GM15510 (cell line): ENCODE measurements around the gene OR2F2.

Source experiments
- POLR2A ChIP-seq: IDR thresholded peaks from 3 replicates; pipeline ENCODE4 v1.6.1; 2011; ENCODE audit warnings: borderline replicate concordance; ENCODE audit not compliant: insufficient read length; ENCODE audit errors: extremely low read depth

The OR2F2 gene

DNA sequence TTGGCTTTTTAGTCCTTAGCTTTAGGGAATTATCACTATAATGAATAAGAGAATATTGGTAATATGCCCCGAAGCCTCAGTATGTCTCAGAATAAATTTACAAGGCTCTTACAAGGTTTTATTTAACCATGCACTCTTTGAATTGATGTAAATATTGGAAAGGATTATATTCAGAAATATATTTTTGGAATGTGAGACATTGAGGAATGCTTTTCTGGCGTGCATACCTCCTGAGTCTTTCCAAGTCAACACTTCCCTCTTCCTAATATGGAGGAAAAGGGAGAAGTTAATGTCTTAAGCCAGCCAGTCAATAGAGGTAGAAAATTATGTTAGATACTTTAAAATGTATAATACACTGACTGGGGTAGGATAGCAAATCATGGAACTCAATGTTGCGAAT lies 18.4 kb downstream of the OR2F2 start:
- no peak for TF ChIP-seq POLR2A

DNA sequence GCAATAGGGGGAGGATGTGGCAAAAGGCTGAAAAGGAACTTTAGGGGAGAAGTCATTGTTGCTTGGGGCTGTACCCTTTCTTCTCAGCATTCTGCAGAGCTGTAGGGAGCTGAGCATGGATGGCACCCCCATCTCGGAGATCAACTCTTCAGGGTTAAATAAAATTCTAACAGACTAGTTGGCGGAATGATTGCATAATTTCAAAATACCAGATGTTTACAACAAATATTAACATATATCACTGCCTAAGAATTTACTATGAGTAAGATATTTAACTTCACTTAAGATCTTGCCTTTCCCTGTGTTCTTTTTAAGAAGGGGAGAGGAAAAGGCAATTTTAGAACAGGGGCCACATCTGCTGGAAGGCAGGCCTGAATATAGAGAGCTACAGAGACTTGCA lies 19.1 kb downstream of the OR2F2 start:
- no peak for TF ChIP-seq POLR2A

GRCh38 chr7:143954544-143954943 lies 19.5 kb downstream of the OR2F2 start, which contains the start of gene OR2F1:
OR2F1 (plus strand) TSS chr7:143954844; CDS start chr7:143959971, 5,127 bp downstream.
- no peak for TF ChIP-seq POLR2A

- TF ChIP-seq POLR2A: no peak
Measured at GRCh38 chr7:143958781-143959180, 23.7 kb downstream of the OR2F2 start.

- TF ChIP-seq POLR2A: no peak
Measured at GRCh38 chr7:143960813-143961610, 26.0 kb downstream of the OR2F2 start.

DNA sequence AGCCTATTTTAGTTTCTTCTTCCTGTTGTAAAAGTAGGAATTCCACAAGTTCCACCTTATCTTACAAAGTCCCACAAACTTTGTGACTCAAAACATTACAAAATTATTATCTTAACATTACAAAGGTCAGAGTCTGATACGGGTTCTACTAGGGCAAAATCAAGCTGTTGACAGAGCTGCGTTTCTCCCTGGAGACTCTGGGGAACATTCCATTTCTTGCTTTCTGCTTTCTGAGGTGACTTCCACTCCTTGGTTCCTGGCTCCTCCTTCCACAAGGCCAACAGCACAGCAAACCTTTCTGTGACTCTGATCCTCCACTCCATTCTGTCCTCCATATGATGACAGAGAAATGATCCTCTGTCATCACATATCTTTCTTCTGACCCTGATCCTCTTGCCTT lies 30.2 kb downstream of the OR2F2 start:
- TF ChIP-seq POLR2A: no peak

DNA sequence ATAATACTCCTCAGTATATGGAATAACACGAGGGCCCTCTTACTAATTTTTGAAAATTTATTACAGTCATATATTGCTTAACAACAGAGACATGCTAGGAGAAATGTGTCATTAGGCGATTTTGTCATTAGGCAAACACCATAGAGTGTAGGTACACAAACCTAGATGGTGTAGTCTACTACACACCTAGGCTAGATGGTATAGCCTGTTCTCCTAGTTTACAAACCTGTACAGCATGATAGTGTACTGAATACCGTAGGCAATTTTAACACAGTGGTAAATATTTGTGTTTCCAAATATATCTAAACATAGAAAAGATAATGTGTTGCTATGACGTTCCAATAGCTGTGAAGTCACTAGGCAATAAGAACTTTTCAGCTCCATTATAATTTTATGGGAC lies 32.4 kb downstream of the OR2F2 start:
- no peak for TF ChIP-seq POLR2A

- no peak for TF ChIP-seq POLR2A
Measured at GRCh38 chr7:143973870-143974416, 38.9 kb downstream of the OR2F2 start.

DNA sequence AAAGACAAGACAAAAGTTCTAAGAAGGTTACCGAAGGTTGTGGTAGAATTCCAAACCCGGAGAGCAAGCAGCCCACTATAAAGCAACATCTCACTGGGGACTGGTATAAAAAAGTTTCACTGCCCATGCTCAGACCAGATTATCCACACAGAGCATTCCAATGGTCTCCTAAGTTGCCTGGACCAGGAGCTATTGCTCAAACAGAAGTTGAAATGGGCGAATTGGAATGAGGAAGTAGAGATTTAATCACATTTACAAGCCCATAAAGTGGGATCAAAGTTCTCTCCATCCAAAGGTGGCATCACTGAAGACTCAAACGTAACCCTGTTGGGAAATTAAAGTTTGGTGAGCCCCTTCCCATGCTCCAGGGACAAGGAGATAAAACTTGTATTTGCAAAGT lies 39.4 kb downstream of the OR2F2 start:
- TF ChIP-seq POLR2A: no peak

GRCh38 chr7:143975617-143976016 lies 40.6 kb downstream of the OR2F2 start:
- no peak for TF ChIP-seq POLR2A

DNA sequence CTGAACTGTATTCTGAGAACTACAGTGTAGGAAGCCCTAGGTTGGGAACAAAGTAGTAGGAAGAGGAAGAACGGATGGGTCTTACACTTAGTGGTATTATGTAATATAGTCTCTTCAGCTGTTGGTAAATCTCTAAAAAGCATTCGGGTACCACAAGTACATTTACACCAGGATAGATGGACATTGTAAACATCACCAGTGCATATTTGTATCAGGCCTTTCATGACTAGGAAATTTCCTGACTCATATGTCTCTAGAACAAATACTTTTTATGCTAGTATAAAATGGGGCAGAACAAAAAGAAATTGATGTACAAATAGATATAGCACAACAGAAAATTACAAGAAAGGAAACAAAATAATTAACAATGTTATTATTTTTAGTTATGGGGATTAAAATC lies 43.6 kb downstream of the OR2F2 start:
- no peak for TF ChIP-seq POLR2A

GRCh38 chr7:143979359-143979758 lies 44.3 kb downstream of the OR2F2 start:
- no peak for TF ChIP-seq POLR2A

DNA sequence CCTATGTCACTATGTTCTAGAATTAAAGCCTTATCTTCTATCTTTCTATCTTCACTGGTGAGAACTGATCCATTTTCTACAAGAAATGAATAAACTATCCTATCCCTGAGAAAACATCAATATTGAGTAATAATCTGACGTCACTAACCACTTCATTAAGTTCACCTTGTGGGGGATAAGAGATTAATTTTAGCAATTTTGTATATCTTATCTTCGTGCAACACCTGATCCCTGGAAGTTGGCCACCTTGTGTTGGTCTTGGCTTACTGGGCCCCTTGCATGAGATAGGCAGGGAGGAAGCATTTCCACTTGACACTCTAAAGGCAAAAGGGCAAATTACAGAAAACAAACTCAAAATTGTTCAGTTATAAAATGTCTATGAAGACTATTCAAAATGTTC lies 45.0 kb downstream of the OR2F2 start:
- TF ChIP-seq POLR2A: no peak

DNA sequence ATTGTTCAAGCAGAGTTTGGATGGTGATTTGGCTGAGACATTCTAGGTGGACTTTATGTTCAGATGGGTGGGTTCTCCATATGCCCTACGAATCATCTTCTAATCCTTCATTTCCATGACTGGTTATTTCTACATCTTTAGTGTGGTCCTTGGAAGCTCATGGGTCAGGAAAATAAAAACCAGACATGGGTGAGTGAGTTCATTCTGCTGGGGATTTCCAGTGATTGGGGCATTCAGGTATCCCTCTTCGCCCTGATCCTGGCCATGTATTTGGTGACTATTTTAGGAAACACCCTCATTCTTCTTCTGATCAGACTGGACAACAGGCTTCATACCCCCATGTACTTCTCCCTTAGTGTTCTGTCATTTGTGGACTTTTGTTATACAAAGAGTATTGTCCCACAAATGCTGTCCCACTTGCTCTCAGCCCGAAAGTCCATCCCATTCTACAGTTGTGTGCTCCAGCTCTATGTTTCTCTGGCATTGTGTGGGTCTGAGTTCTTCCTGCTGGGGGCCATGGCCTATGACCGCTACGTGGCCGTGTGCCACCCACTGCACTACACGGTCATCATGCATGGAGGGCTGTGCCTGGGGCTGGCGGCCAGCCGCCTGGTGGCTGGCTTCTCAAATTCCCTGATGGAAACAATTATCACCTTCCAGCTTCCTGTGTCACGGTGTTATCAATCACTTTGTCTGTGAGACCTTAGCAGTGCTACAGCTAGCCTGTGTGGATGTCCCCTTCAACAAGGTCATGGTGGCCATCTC lies 45.9 kb downstream of the OR2F2 start:
- no peak for TF ChIP-seq POLR2A

- no peak for TF ChIP-seq POLR2A
Measured at GRCh38 chr7:143983960-143984359, 48.9 kb downstream of the OR2F2 start.
